GM23338 (cell line): ENCODE measurements around the gene TYSND1.

Experiments used
- CREB1 ChIP-seq: fragments of 250-450 bp; sonication (Bioruptor Pico); IDR thresholded peaks from 2 replicates; pipeline ENCODE4 v1.5.0; 2020; ENCODE audit warnings: low read depth, mild to moderate bottlenecking, moderate library complexity
- EZH2 ChIP-seq: fragments of 200-600 bp; sonication (generic); IDR thresholded peaks from one replicate; pipeline ENCODE4 v1.8.0; 2017; ENCODE audit warnings: antibody characterized with exemption, mild to moderate bottlenecking, low read depth; ENCODE audit not compliant: unreplicated experiment
- EZH2phosphoT487 ChIP-seq: fragments of 200-600 bp; sonication (generic); IDR thresholded peaks from one replicate; pipeline ENCODE4 v1.8.1; 2018; ENCODE audit warnings: antibody characterized with exemption; ENCODE audit not compliant: unreplicated experiment
- JUNB ChIP-seq: IDR thresholded peaks from one replicate; pipeline ENCODE4 v1.6.1; 2016; ENCODE audit warnings: antibody characterized with exemption; ENCODE audit not compliant: unreplicated experiment
- NANOG ChIP-seq: IDR thresholded peaks from 2 replicates; pipeline ENCODE4 v1.6.1; 2016; ENCODE audit warnings: antibody characterized with exemption, borderline replicate concordance
- POLR2AphosphoS5 ChIP-seq: IDR thresholded peaks from 2 replicates; pipeline ENCODE4 v1.6.1; 2016; ENCODE audit warnings: antibody characterized with exemption, low read depth
- STAT1 ChIP-seq: IDR thresholded peaks from one replicate; pipeline ENCODE4 v1.6.1; 2016; ENCODE audit warnings: antibody characterized with exemption; ENCODE audit not compliant: unreplicated experiment
- ZNF331 ChIP-seq: fragments of 250-450 bp; sonication (Bioruptor Pico); IDR thresholded peaks from 2 replicates; pipeline ENCODE4 v1.5.0; 2020; ENCODE audit warnings: low read depth, mild to moderate bottlenecking, moderate library complexity
- TF ChIP-seq, protein P1 (sequence below), 2 experiments: fragments of 200-600 bp in 1 of 2; sonication (generic) in 1 of 2; conservative IDR thresholded peaks; 2 replicates each; pipeline versions ENCODE4 v1.5.1 to v1.6.1; 2016 to 2017; ENCODE audit warnings: antibody characterized with exemption in 2 of 2, low read depth in 2 of 2, mild to moderate bottlenecking in 2 of 2, moderate library complexity in 1 of 2
- TF ChIP-seq, protein P2 (sequence below): IDR thresholded peaks from one replicate; pipeline ENCODE4 v1.6.1; 2018; ENCODE audit warnings: antibody characterized with exemption; ENCODE audit not compliant: unreplicated experiment
- TF ChIP-seq, protein P3 (sequence below): fragments of 250-450 bp; sonication (Bioruptor Pico); IDR thresholded peaks from 2 replicates; pipeline ENCODE4 v1.5.0; 2020; ENCODE audit warnings: mild to moderate bottlenecking, moderate library complexity
- TF ChIP-seq, protein P4 (sequence below): IDR thresholded peaks from 2 replicates; pipeline ENCODE4 v1.6.1; 2016; ENCODE audit warnings: antibody characterized with exemption

DNA sequence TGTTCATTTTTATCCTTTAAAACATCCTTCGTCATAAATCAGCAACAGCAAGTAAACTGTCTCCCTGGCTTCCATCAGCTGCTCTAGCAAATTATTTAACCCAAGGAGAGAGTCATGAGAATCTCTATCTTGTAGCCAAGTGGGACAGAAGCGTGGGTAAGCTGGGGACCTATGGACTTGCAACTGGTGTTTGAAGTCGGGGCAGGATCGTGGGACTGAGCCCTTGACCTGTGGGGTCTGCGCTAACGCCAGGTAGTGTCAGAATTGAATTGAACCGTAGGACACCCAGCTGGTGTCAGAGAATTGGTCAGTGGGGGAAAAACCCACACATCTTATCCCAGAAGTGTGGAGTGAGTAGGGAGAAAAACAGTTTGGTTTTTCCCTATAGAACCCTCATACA lies 27.3 kb downstream of the TYSND1 start:
- TF ChIP-seq, protein P1, sequence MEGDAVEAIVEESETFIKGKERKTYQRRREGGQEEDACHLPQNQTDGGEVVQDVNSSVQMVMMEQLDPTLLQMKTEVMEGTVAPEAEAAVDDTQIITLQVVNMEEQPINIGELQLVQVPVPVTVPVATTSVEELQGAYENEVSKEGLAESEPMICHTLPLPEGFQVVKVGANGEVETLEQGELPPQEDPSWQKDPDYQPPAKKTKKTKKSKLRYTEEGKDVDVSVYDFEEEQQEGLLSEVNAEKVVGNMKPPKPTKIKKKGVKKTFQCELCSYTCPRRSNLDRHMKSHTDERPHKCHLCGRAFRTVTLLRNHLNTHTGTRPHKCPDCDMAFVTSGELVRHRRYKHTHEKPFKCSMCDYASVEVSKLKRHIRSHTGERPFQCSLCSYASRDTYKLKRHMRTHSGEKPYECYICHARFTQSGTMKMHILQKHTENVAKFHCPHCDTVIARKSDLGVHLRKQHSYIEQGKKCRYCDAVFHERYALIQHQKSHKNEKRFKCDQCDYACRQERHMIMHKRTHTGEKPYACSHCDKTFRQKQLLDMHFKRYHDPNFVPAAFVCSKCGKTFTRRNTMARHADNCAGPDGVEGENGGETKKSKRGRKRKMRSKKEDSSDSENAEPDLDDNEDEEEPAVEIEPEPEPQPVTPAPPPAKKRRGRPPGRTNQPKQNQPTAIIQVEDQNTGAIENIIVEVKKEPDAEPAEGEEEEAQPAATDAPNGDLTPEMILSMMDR (conservative IDR thresholded peaks at IDR 0.05; ENCODE audit: low read depth in 2 of 2) = no peak
- TF ChIP-seq EZH2 (no peak), POLR2AphosphoS5 (no peak), EZH2phosphoT487 (no peak), JUNB (no peak), CREB1 (CRISPR knock-in tag) (no peak), ZNF331 (CRISPR knock-in tag) (no peak), NANOG (no peak), STAT1 (no peak)
- TF ChIP-seq, protein P2, sequence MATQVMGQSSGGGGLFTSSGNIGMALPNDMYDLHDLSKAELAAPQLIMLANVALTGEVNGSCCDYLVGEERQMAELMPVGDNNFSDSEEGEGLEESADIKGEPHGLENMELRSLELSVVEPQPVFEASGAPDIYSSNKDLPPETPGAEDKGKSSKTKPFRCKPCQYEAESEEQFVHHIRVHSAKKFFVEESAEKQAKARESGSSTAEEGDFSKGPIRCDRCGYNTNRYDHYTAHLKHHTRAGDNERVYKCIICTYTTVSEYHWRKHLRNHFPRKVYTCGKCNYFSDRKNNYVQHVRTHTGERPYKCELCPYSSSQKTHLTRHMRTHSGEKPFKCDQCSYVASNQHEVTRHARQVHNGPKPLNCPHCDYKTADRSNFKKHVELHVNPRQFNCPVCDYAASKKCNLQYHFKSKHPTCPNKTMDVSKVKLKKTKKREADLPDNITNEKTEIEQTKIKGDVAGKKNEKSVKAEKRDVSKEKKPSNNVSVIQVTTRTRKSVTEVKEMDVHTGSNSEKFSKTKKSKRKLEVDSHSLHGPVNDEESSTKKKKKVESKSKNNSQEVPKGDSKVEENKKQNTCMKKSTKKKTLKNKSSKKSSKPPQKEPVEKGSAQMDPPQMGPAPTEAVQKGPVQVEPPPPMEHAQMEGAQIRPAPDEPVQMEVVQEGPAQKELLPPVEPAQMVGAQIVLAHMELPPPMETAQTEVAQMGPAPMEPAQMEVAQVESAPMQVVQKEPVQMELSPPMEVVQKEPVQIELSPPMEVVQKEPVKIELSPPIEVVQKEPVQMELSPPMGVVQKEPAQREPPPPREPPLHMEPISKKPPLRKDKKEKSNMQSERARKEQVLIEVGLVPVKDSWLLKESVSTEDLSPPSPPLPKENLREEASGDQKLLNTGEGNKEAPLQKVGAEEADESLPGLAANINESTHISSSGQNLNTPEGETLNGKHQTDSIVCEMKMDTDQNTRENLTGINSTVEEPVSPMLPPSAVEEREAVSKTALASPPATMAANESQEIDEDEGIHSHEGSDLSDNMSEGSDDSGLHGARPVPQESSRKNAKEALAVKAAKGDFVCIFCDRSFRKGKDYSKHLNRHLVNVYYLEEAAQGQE = no peak
- TF ChIP-seq, protein P3, sequence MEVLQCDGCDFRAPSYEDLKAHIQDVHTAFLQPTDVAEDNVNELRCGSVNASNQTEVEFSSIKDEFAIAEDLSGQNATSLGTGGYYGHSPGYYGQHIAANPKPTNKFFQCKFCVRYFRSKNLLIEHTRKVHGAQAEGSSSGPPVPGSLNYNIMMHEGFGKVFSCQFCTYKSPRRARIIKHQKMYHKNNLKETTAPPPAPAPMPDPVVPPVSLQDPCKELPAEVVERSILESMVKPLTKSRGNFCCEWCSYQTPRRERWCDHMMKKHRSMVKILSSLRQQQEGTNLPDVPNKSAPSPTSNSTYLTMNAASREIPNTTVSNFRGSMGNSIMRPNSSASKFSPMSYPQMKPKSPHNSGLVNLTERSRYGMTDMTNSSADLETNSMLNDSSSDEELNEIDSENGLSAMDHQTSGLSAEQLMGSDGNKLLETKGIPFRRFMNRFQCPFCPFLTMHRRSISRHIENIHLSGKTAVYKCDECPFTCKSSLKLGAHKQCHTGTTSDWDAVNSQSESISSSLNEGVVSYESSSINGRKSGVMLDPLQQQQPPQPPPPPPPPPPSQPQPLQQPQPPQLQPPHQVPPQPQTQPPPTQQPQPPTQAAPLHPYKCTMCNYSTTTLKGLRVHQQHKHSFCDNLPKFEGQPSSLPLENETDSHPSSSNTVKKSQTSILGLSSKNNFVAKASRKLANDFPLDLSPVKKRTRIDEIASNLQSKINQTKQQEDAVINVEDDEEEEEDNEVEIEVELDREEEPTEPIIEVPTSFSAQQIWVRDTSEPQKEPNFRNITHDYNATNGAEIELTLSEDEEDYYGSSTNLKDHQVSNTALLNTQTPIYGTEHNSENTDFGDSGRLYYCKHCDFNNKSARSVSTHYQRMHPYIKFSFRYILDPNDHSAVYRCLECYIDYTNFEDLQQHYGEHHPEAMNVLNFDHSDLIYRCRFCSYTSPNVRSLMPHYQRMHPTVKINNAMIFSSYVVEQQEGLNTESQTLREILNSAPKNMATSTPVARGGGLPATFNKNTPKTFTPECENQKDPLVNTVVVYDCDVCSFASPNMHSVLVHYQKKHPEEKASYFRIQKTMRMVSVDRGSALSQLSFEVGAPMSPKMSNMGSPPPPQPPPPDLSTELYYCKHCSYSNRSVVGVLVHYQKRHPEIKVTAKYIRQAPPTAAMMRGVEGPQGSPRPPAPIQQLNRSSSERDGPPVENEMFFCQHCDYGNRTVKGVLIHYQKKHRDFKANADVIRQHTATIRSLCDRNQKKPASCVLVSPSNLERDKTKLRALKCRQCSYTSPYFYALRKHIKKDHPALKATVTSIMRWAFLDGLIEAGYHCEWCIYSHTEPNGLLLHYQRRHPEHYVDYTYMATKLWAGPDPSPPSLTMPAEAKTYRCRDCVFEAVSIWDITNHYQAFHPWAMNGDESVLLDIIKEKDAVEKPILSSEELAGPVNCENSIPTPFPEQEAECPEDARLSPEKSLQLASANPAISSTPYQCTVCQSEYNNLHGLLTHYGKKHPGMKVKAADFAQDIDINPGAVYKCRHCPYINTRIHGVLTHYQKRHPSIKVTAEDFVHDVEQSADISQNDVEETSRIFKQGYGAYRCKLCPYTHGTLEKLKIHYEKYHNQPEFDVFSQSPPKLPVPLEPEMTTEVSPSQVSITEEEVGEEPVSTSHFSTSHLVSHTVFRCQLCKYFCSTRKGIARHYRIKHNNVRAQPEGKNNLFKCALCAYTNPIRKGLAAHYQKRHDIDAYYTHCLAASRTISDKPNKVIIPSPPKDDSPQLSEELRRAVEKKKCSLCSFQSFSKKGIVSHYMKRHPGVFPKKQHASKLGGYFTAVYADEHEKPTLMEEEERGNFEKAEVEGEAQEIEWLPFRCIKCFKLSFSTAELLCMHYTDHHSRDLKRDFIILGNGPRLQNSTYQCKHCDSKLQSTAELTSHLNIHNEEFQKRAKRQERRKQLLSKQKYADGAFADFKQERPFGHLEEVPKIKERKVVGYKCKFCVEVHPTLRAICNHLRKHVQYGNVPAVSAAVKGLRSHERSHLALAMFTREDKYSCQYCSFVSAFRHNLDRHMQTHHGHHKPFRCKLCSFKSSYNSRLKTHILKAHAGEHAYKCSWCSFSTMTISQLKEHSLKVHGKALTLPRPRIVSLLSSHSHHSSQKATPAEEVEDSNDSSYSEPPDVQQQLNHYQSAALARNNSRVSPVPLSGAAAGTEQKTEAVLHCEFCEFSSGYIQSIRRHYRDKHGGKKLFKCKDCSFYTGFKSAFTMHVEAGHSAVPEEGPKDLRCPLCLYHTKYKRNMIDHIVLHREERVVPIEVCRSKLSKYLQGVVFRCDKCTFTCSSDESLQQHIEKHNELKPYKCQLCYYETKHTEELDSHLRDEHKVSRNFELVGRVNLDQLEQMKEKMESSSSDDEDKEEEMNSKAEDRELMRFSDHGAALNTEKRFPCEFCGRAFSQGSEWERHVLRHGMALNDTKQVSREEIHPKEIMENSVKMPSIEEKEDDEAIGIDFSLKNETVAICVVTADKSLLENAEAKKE (CRISPR knock-in tag) = no peak
- TF ChIP-seq, protein P4, sequence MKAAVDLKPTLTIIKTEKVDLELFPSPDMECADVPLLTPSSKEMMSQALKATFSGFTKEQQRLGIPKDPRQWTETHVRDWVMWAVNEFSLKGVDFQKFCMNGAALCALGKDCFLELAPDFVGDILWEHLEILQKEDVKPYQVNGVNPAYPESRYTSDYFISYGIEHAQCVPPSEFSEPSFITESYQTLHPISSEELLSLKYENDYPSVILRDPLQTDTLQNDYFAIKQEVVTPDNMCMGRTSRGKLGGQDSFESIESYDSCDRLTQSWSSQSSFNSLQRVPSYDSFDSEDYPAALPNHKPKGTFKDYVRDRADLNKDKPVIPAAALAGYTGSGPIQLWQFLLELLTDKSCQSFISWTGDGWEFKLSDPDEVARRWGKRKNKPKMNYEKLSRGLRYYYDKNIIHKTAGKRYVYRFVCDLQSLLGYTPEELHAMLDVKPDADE = no peak
